Measurements from ENCODE around the gene CDC42BPG. TPM values are rescaled to one million over a fixed set of nuclear protein-coding genes. Genes with fewer than 3 reads are reported as not detected.
A peak's percentile ranks its signal among the peaks of the same experiment; 100 is the strongest.

CDC42BPG gene
- total and polyA plus RNA-seq, 9 of the 15 experiments (the other 6 are each of a cell fraction or from before 2014, with no cell fraction given) = 0.04 to 8.8 (median 2.1) TPM

- peak; percentile 70 for TF ChIP-seq MYC (IDR thresholded peaks at IDR 0.05; ENCODE audit: low read depth, low read length)
- no peak for TF ChIP-seq MYC (CRISPR knock-in tag; IDR thresholded peaks at IDR 0.05; ENCODE audit: borderline replicate concordance, low read depth)
- peak; percentile 85 for TF ChIP-seq CTBP1 (IDR thresholded peaks at IDR 0.05; ENCODE audit: borderline replicate concordance)
- peak; percentile 72 for TF ChIP-seq MTA3 (IDR thresholded peaks at IDR 0.05; ENCODE audit: borderline replicate concordance)
- 0 out of 4 replicates have a peak, but pooled peaks of 1 of the 2 experiments have one; percentile 50 for TF ChIP-seq FOXA3 (CRISPR knock-in tag; conservative IDR thresholded peaks at IDR 0.05 in 1 of 2, IDR thresholded peaks at IDR 0.05 in 1 of 2)
- TF ChIP-seq TEAD1 (CRISPR knock-in tag; IDR thresholded peaks at IDR 0.05) = peak; percentile 48 to 50; a peak in 2 of 4 replicates
- TF ChIP-seq ARID2 (IDR thresholded peaks at IDR 0.05) = peak; percentile 84
- TF ChIP-seq POLR2G (IDR thresholded peaks at IDR 0.05; ENCODE audit: low read depth, low read length) = 0 out of 2 replicates have a peak, but pooled peaks have one; percentile 25
- peak; percentile 92 for TF ChIP-seq LCOR (CRISPR knock-in tag; IDR thresholded peaks at IDR 0.05)
- TF ChIP-seq RB1 (IDR thresholded peaks at IDR 0.05; ENCODE audit: low read depth) = peak; percentile 85
- no peak for TF ChIP-seq RFX5 (IDR thresholded peaks at IDR 0.05; ENCODE audit: low read depth, low read length)
- no peak for TF ChIP-seq RHOXF2B (CRISPR knock-in tag; conservative IDR thresholded peaks at IDR 0.05)
- peak; percentile 27; the same call in 1 of the 2 replicates for TF ChIP-seq ZNF239 (CRISPR knock-in tag; IDR thresholded peaks at IDR 0.05)
- 0 out of 2 replicates have a peak, but pooled peaks have one; percentile 3 for TF ChIP-seq ZNF24 (IDR thresholded peaks at IDR 0.05)
- TF ChIP-seq CEBPG (CRISPR knock-in tag; IDR thresholded peaks at IDR 0.05) = no peak
- TF ChIP-seq CEBPG (tag; conservative IDR thresholded peaks at IDR 0.05 in 1 of 2, IDR thresholded peaks at IDR 0.05 in 1 of 2) = no peak
- TF ChIP-seq CBFA2T2 (conservative IDR thresholded peaks at IDR 0.05) = no peak
- no peak for TF ChIP-seq SAFB (IDR thresholded peaks at IDR 0.05; ENCODE audit: borderline replicate concordance, low read depth, low read length)
- 0 out of 2 replicates have a peak, but pooled peaks have one; percentile 23 for TF ChIP-seq ZNF12 (CRISPR knock-in tag; IDR thresholded peaks at IDR 0.05)
- peak; percentile 85 to 88 for TF ChIP-seq MAZ (CRISPR knock-in tag; conservative IDR thresholded peaks at IDR 0.05 in 1 of 2, IDR thresholded peaks at IDR 0.05 in 1 of 2)
- TF ChIP-seq SIX5 (IDR thresholded peaks at IDR 0.05; ENCODE audit: borderline replicate concordance in 1 of 2, insufficient read depth in 1 of 2, low read depth in 1 of 2, low read length in 2 of 2) = no peak
- peak; percentile 8; the same call in 1 of the 2 replicates for TF ChIP-seq OTX1 (CRISPR knock-in tag; IDR thresholded peaks at IDR 0.05)
- TF ChIP-seq E2F1 (CRISPR knock-in tag; IDR thresholded peaks at IDR 0.05) = no peak
- TF ChIP-seq SOX6 (IDR thresholded peaks at IDR 0.05) = peak; percentile 28; the same call in 1 of the 2 replicates
- no peak for TF ChIP-seq BCL6 (CRISPR knock-in tag; IDR thresholded peaks at IDR 0.05)
- peak; percentile 46; the same call in 1 of the 2 replicates for TF ChIP-seq ERF (CRISPR knock-in tag; IDR thresholded peaks at IDR 0.05)
- TF ChIP-seq ZFX (CRISPR knock-in tag; IDR thresholded peaks at IDR 0.05) = peak; percentile 55
- TF ChIP-seq ZBTB7A (IDR thresholded peaks at IDR 0.05; ENCODE audit: borderline replicate concordance, control insufficient read depth, low read depth, low read length) = peak; percentile 96
These were observed 2.7 kb upstream of the CDC42BPG start (continued) for GRCh38 chr11:64846998-64847666.

Data from K562 (cell line).